SK-N-SH (cell line): ENCODE results near the gene SEC14L6. TPM values are rescaled to one million over a fixed set of nuclear protein-coding genes. Genes with fewer than 3 reads are reported as not detected.

Experiments
- CTCF ChIA-PET: fragments of 300-600, 350-600 bp; formaldehyde crosslinking; extraction: SDS; loops from one replicate; lab custom pipeline; 2021; lab: Yijun Ruan, JAX
- POLR2A ChIA-PET: fragments of 350-600 bp; sonication (Branson Sonifier 250); formaldehyde crosslinking; extraction: SDS; loops from one replicate; lab custom pipeline; 2020; ENCODE audit warnings: antibody characterized with exemption, inconsistent platforms; lab: Yijun Ruan, JAX
- DNase-seq: peaks from one replicate; pipeline ENCODE4 v3.0.0; 2012
- H2AFZ ChIP-seq: fragments of 200-600 bp; sonication (generic); 2 replicates; pipeline ENCODE4 v1.8.1; 2016; ENCODE audit warnings: antibody characterized with exemption, mild to moderate bottlenecking, low read depth
- H3F3A ChIP-seq: fragments of 200-600 bp; sonication (generic); replicated peaks from 2 replicates; pipeline ENCODE3; 2016; ENCODE audit warnings: antibody characterized with exemption, mild to moderate bottlenecking; ENCODE audit not compliant: insufficient read depth
- H3K27ac ChIP-seq, 2 experiments: fragments of 200-500 bp in 1 of 2; fragments of 200-600 bp in 1 of 2; sonication (Bioruptor generic) in 1 of 2; sonication (generic), shearing (Covaris generic) in 1 of 2; 2 replicates each; pipeline versions ENCODE4 v1.5.1 to v1.6.1; 2014 to 2016; ENCODE audit warnings: low read depth in 2 of 2, inconsistent platforms in 1 of 2, low read length in 1 of 2, mild to moderate bottlenecking in 1 of 2, mixed read lengths in 1 of 2
- H3K27me3 ChIP-seq: fragments of 200-600 bp; sonication (generic), shearing (Covaris generic); 2 replicates; pipeline ENCODE4 v1.6.1; 2016; ENCODE audit warnings: mixed run types; ENCODE audit not compliant: insufficient read depth
- H3K36me3 ChIP-seq, 2 experiments: fragments of 200-500 bp in 1 of 2; fragments of 200-600 bp in 1 of 2; sonication (Bioruptor generic) in 1 of 2; sonication (generic) in 1 of 2; replicated peaks in 1 of 2; 2 replicates each; pipeline versions ENCODE3 to v1.5.1; 2014 to 2016; ENCODE audit warnings: low read length in 1 of 2, mild to moderate bottlenecking in 1 of 2; ENCODE audit not compliant: insufficient read depth in 2 of 2, control insufficient read depth in 1 of 2
- H3K4me1 ChIP-seq, 2 experiments: fragments of 200-500 bp in 1 of 2; fragments of 200-600 bp in 1 of 2; sonication (Bioruptor generic) in 1 of 2; sonication (generic), shearing (Covaris generic) in 1 of 2; 2 replicates each; pipeline versions ENCODE4 v1.5.1 to v1.6.1; 2014 to 2016; ENCODE audit warnings: low read depth in 1 of 2, low read length in 1 of 2, mixed run types in 1 of 2; ENCODE audit not compliant: insufficient read depth in 2 of 2, control insufficient read depth in 1 of 2
- H3K4me2 ChIP-seq: fragments of 200-600 bp; sonication (generic), shearing (Covaris generic); 2 replicates; pipeline ENCODE4 v1.6.1; 2017; ENCODE audit warnings: mixed run types
- H3K4me3 ChIP-seq, 2 experiments: fragments of 200-500 bp in 1 of 2; fragments of 200-600 bp in 1 of 2; sonication (Bioruptor generic) in 1 of 2; sonication (generic), shearing (Covaris generic) in 1 of 2; 2 replicates each; pipeline versions ENCODE4 v1.5.1 to v1.8.1; 2014 to 2016; ENCODE audit warnings: low read depth in 2 of 2, inconsistent platforms in 1 of 2, low read length in 1 of 2, mild to moderate bottlenecking in 1 of 2, mixed read lengths in 1 of 2, moderate library complexity in 1 of 2
- H3K79me2 ChIP-seq: fragments of 200-600 bp; sonication (generic); 2 replicates; pipeline ENCODE4 v1.8.1; 2017; ENCODE audit warnings: mild to moderate bottlenecking; ENCODE audit not compliant: insufficient read depth
- H3K9ac ChIP-seq: fragments of 200-600 bp; sonication (generic); 2 replicates; pipeline ENCODE4 v1.6.1; 2017; ENCODE audit warnings: mixed run types
- H3K9me2 ChIP-seq: fragments of 200-600 bp; sonication (generic); 2 replicates; pipeline ENCODE4 v1.6.1; 2017; ENCODE audit warnings: mixed run types
- H3K9me3 ChIP-seq: fragments of 200-600 bp; sonication (generic); 2 replicates; pipeline ENCODE4 v1.6.1; 2017; ENCODE audit warnings: mixed run types, mild to moderate bottlenecking, moderate library complexity
- H4K20me1 ChIP-seq: fragments of 200-600 bp; sonication (generic); 2 replicates; pipeline ENCODE4 v1.6.1; 2017; ENCODE audit warnings: mild to moderate bottlenecking, mixed run types; ENCODE audit not compliant: insufficient read depth
- CHD2 ChIP-seq: fragments of 150-350 bp; IDR thresholded peaks from 2 replicates; pipeline ENCODE4 v1.6.1; 2018; ENCODE audit warnings: low read length; ENCODE audit not compliant: partially characterized antibody
- EZH2phosphoT487 ChIP-seq: fragments of 200-600 bp; sonication (generic); IDR thresholded peaks from 2 replicates; pipeline ENCODE4 v1.6.1; 2017; ENCODE audit warnings: low read depth, mixed run types, mild to moderate bottlenecking, antibody characterized with exemption, moderate library complexity, borderline replicate concordance
- FOXJ3 ChIP-seq: sonication (generic); formaldehyde crosslinking; IDR thresholded peaks from 2 replicates; pipeline ENCODE4 v1.5.1; 2020; ENCODE audit warnings: mild to moderate bottlenecking, missing genetic modification reagents
- FOXM1 ChIP-seq: IDR thresholded peaks from 2 replicates; pipeline ENCODE4 v1.4.0; 2012; ENCODE audit warnings: low read depth, mild to moderate bottlenecking
- GATA2 ChIP-seq: sonication (generic); formaldehyde crosslinking; IDR thresholded peaks from 2 replicates; pipeline ENCODE4 v1.5.0; 2020; ENCODE audit warnings: mild to moderate bottlenecking, missing genetic modification reagents
- MEF2A ChIP-seq: IDR thresholded peaks from 2 replicates; pipeline ENCODE4 v1.4.0; 2012; ENCODE audit warnings: low read depth, borderline replicate concordance
- MXI1 ChIP-seq: IDR thresholded peaks from 2 replicates; pipeline ENCODE4 v1.6.1; 2012; ENCODE audit warnings: mild to moderate bottlenecking, low read depth, low read length, improper control_type of control experiment
- NFIC ChIP-seq: IDR thresholded peaks from 2 replicates; pipeline ENCODE4 v1.4.0; 2012; ENCODE audit warnings: borderline replicate concordance
- NRF1 ChIP-seq: IDR thresholded peaks from 2 replicates; pipeline ENCODE4 v1.6.1; 2012; ENCODE audit warnings: low read depth, mild to moderate bottlenecking, low read length
- POLR2AphosphoS5 ChIP-seq: IDR thresholded peaks from 2 replicates; pipeline ENCODE4 v1.6.1; 2012; ENCODE audit warnings: low read depth, low read length
- RCOR1 ChIP-seq: fragments of 150-350 bp; IDR thresholded peaks from 2 replicates; pipeline ENCODE4 v1.6.1; 2017; ENCODE audit warnings: antibody characterized with exemption, low read length
- SMC3 ChIP-seq: IDR thresholded peaks from 2 replicates; pipeline ENCODE4 v1.6.1; 2012; ENCODE audit warnings: low read depth, low read length, improper control_type of control experiment
- TAF1 ChIP-seq: IDR thresholded peaks from 2 replicates; pipeline ENCODE4 v1.6.1; 2012; ENCODE audit warnings: low read depth, mild to moderate bottlenecking, low read length, moderate library complexity, borderline replicate concordance
- TEAD4 ChIP-seq: IDR thresholded peaks from 2 replicates; pipeline ENCODE4 v1.4.0; 2012; ENCODE audit warnings: mild to moderate bottlenecking, borderline replicate concordance; ENCODE audit not compliant: insufficient read depth
- WGBS: methylation state at CpG from one replicate; pipeline ENCODE4 v1.1.6; 2017; ENCODE audit warnings: low lambda C conversion rate; 5-methylcytosine and 5-hydroxymethylcytosine counted together
- polyA plus RNA-seq, 3 experiments: library from polyadenylated mRNA; depleted of rRNA; stranded (reverse); fragments of >200 nt; gene quantifications; 2 replicates each; pipeline ENCODE4 v1.2.3, GENCODE V29; 2012
- TF ChIP-seq, protein P1 (sequence below): fragments of 150-350 bp; IDR thresholded peaks from 2 replicates; pipeline ENCODE4 v1.6.1; 2017; ENCODE audit warnings: antibody characterized with exemption, low read length, low read depth, borderline replicate concordance
- TF ChIP-seq, protein P2 (sequence below): IDR thresholded peaks from 2 replicates; pipeline ENCODE4 v1.4.0; 2012; ENCODE audit warnings: low read depth
- TF ChIP-seq, protein P3 (sequence below): IDR thresholded peaks from 2 replicates; pipeline ENCODE4 v1.4.0; 2012; ENCODE audit warnings: low read depth, borderline replicate concordance

SEC14L6 gene
- polyA plus RNA-seq, 1 of the 3 experiments (the other 2 are of a cell fraction) = not detected

DNA sequence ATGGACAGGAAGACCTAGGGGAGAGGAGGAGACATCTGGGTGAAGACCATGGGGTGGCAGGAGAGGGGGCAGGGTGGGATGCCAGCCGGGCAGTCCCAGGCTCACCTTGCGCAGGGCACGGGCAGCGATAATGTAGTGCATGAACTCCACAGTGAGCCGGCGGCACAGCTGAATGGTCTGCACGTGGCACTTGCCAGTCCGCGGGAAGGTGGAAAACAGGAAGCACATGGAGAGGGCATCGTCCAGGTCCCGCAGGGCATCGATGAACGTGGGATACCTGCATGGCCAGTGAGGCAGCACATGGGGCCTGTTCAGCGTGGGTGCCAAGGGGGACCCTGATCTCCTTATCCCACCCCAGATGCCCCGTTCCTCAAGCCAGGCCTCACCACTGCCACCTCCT is 37.9 kb upstream of the SEC14L6 start:
- WGBS = 91% methylated on average over 12 of the region's 15 CpGs
- ChIA-PET CTCF (no interaction called here), POLR2A (no interaction called here)
- Histone ChIP-seq H3K4me3 (no peak overlapping the region), H3K27ac (no peak overlapping the region), H3K4me2 (no peak overlapping the region), H3K4me1 (no peaks in the 10 kb centered on the region), H3K36me3 (peaks cover 35 to 93% of the 10 kb centered on the region in 2 experiments), H2AFZ (no peak overlapping the region), H4K20me1 (peaks cover 5% of the 10 kb centered on the region; the same call in 1 of the 2 replicates), H3F3A (peaks cover 3% of the 10 kb centered on the region), H3K9ac (no peak overlapping the region), H3K79me2 (peaks cover 21% of the 10 kb centered on the region), H3K27me3 (no peaks in the 10 kb centered on the region), H3K9me3 (no peaks in the 10 kb centered on the region), H3K9me2 (no peaks in the 10 kb centered on the region)
- no peak for DNase-seq
- no peak for TF ChIP-seq MXI1
- TF ChIP-seq FOXM1 = no peak
- no peak for TF ChIP-seq FOXJ3 (CRISPR knock-in tag)
- TF ChIP-seq NFIC = no peak
- TF ChIP-seq, protein P1, sequence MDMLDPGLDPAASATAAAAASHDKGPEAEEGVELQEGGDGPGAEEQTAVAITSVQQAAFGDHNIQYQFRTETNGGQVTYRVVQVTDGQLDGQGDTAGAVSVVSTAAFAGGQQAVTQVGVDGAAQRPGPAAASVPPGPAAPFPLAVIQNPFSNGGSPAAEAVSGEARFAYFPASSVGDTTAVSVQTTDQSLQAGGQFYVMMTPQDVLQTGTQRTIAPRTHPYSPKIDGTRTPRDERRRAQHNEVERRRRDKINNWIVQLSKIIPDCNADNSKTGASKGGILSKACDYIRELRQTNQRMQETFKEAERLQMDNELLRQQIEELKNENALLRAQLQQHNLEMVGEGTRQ = no peak
- no peak for TF ChIP-seq SMC3
- TF ChIP-seq, protein P2, sequence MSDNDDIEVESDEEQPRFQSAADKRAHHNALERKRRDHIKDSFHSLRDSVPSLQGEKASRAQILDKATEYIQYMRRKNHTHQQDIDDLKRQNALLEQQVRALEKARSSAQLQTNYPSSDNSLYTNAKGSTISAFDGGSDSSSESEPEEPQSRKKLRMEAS = no peak
- TF ChIP-seq GATA2 (CRISPR knock-in tag) = no peak
- TF ChIP-seq POLR2AphosphoS5 = no peak
- TF ChIP-seq NRF1 = no peak
- no peak for TF ChIP-seq TAF1
- no peak for TF ChIP-seq MEF2A
- TF ChIP-seq TEAD4 = no peak
- TF ChIP-seq CHD2 = no peak
- TF ChIP-seq RCOR1 = no peak
- TF ChIP-seq, protein P3, sequence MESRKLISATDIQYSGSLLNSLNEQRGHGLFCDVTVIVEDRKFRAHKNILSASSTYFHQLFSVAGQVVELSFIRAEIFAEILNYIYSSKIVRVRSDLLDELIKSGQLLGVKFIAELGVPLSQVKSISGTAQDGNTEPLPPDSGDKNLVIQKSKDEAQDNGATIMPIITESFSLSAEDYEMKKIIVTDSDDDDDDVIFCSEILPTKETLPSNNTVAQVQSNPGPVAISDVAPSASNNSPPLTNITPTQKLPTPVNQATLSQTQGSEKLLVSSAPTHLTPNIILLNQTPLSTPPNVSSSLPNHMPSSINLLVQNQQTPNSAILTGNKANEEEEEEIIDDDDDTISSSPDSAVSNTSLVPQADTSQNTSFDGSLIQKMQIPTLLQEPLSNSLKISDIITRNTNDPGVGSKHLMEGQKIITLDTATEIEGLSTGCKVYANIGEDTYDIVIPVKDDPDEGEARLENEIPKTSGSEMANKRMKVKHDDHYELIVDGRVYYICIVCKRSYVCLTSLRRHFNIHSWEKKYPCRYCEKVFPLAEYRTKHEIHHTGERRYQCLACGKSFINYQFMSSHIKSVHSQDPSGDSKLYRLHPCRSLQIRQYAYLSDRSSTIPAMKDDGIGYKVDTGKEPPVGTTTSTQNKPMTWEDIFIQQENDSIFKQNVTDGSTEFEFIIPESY = no peak
- TF ChIP-seq EZH2phosphoT487 = no peak
